HCT116 (cell line): ENCODE results near the gene HOXB3. TPM values are rescaled to one million over a fixed set of nuclear protein-coding genes. Genes with fewer than 3 reads are reported as not detected.

Experiments
- ATAC-seq: fragments of 200-7000 bp; cut with Tn5 transposase; 2 replicates; pipeline ENCODE4 v1.9.1; 2020; ENCODE audit warnings: mild to moderate bottlenecking, moderate library complexity
- BruUV-seq: library from RNA; stranded (reverse); fragments of 400-500 nt; replicated peaks from 2 replicates; lab custom pipeline; 2021; lab: Mats Ljungman, UMichigan
- CTCF ChIA-PET: fragments of 300-600 bp; sonication (Branson Sonifier 250); formaldehyde crosslinking; loops from one replicate; lab custom pipeline; 2021; ENCODE audit warnings: antibody characterized with exemption; lab: Charles Lee
- POLR2A ChIA-PET: fragments of 300-600, 350-600 bp; sonication (Branson Sonifier 250); formaldehyde crosslinking; loops from one replicate; lab custom pipeline; 2021; ENCODE audit warnings: antibody characterized with exemption; lab: Charles Lee
- RAD21 ChIA-PET, 2 experiments: fragments of 300-600 bp; sonication (Branson Sonifier 250); formaldehyde crosslinking; loops; one replicate each; lab custom pipeline; 2023; ENCODE audit warnings: low total read pairs in 2 of 2; ENCODE audit not compliant: uncharacterized antibody in 2 of 2, unreplicated experiment in 2 of 2, low non-redundant PET in 1 of 2; lab: Charles Lee
- DNase-seq: peaks from one replicate; pipeline ENCODE4 v3.0.0-alpha.2; 2010; ENCODE audit warnings: low read depth, low spot score
- H2AFZ ChIP-seq: fragments of 200-600 bp; shearing (Covaris generic), sonication (generic); 2 replicates; pipeline ENCODE4 v1.6.1; 2017; ENCODE audit warnings: low read depth, mixed run types, mixed read lengths, antibody characterized with exemption, low read length; ENCODE audit not compliant: poor library complexity, severe bottlenecking
- H3K27ac ChIP-seq: 2 replicates; pipeline ENCODE4 v1.5.1; 2012; ENCODE audit warnings: low read depth, low read length
- H3K27me3 ChIP-seq: fragments of 200-600 bp; sonication (generic); 2 replicates; pipeline ENCODE4 v1.6.1; 2016; ENCODE audit warnings: mixed run types, low read length, mixed read lengths; ENCODE audit not compliant: insufficient read depth
- H3K36me3 ChIP-seq, 2 experiments: fragments of 200-500 bp in 1 of 2; fragments of 200-600 bp in 1 of 2; sonication (Bioruptor generic) in 1 of 2; sonication (generic) in 1 of 2; 2 replicates each; pipeline versions ENCODE4 v1.5.1 to v1.6.1; 2014 to 2016; ENCODE audit warnings: low read length in 2 of 2, inconsistent platforms in 1 of 2, mixed read lengths in 1 of 2, mixed run types in 1 of 2; ENCODE audit not compliant: insufficient read depth in 2 of 2, control insufficient read depth in 1 of 2
- H3K4me1 ChIP-seq, 2 experiments: fragments of 200-600 bp in 1 of 2; sonication (generic) in 1 of 2; 2 replicates each; pipeline versions ENCODE4 v1.5.1 to v1.6.1; 2012 to 2017; ENCODE audit warnings: low read length in 2 of 2, inconsistent platforms in 1 of 2, mild to moderate bottlenecking in 1 of 2, mixed read lengths in 1 of 2, mixed run types in 1 of 2, moderate library complexity in 1 of 2; ENCODE audit not compliant: insufficient read depth in 2 of 2, control insufficient read depth in 1 of 2
- H3K4me2 ChIP-seq: fragments of 200-600 bp; sonication (generic); 2 replicates; pipeline ENCODE4 v1.6.1; 2017; ENCODE audit warnings: mixed run types, low read length, mixed read lengths
- H3K4me3 ChIP-seq, 2 experiments: fragments of 200-600 bp in 1 of 2; sonication (generic) in 1 of 2; replicated peaks in 1 of 2; 2 replicates each; pipeline ENCODE4 v1.5.1; 2011 to 2016; ENCODE audit warnings: low read length in 2 of 2, control low read depth in 1 of 2, low read depth in 1 of 2, mild to moderate bottlenecking in 1 of 2, mixed read lengths in 1 of 2, mixed run types in 1 of 2
- H3K79me2 ChIP-seq: fragments of 200-600 bp; sonication (generic); 2 replicates; pipeline ENCODE4 v1.6.1; 2017; ENCODE audit warnings: mild to moderate bottlenecking, mixed run types, low read length, moderate library complexity, mixed read lengths; ENCODE audit not compliant: insufficient read depth
- H3K9ac ChIP-seq: fragments of 200-600 bp; sonication (generic); 2 replicates; pipeline ENCODE4 v1.6.1; 2016; ENCODE audit warnings: low read length, mixed read lengths
- H3K9me2 ChIP-seq: fragments of 200-600 bp; sonication (generic), shearing (Covaris generic); 2 replicates; pipeline ENCODE4 v1.6.1; 2017; ENCODE audit warnings: mixed run types, mild to moderate bottlenecking, moderate library complexity; ENCODE audit not compliant: insufficient read depth
- H3K9me3 ChIP-seq, 2 experiments: fragments of 200-500 bp in 1 of 2; fragments of 200-600 bp in 1 of 2; sonication (Bioruptor generic) in 1 of 2; sonication (generic) in 1 of 2; 2 replicates each; pipeline ENCODE4 v1.6.1; 2014 to 2017; ENCODE audit warnings: low read length in 2 of 2, mixed read lengths in 2 of 2, inconsistent platforms in 1 of 2, low read depth in 1 of 2, mild to moderate bottlenecking in 1 of 2, mixed run types in 1 of 2, moderate library complexity in 1 of 2; ENCODE audit not compliant: control insufficient read depth in 1 of 2, insufficient read depth in 1 of 2
- H4K20me1 ChIP-seq: fragments of 200-600 bp; sonication (generic), shearing (Covaris generic); 2 replicates; pipeline ENCODE4 v1.6.1; 2017; ENCODE audit warnings: mixed run types, mild to moderate bottlenecking, moderate library complexity; ENCODE audit not compliant: insufficient read depth
- CBX3 ChIP-seq: IDR thresholded peaks from 2 replicates; pipeline ENCODE4 v1.6.1; 2012; ENCODE audit warnings: low read depth
- EGR1 ChIP-seq: IDR thresholded peaks from 2 replicates; pipeline ENCODE4 v1.6.1; 2012; ENCODE audit warnings: low read depth
- RAD21 ChIP-seq: IDR thresholded peaks from 2 replicates; pipeline ENCODE4 v1.6.1; 2012; ENCODE audit warnings: low read depth, mild to moderate bottlenecking
- SIN3A ChIP-seq: IDR thresholded peaks from 2 replicates; pipeline ENCODE4 v1.6.1; 2012; ENCODE audit warnings: low read depth
- SP1 ChIP-seq: IDR thresholded peaks from 2 replicates; pipeline ENCODE4 v1.6.1; 2012; ENCODE audit warnings: low read depth
- YY1 ChIP-seq: IDR thresholded peaks from 2 replicates; pipeline ENCODE4 v1.6.1; 2011; ENCODE audit warnings: low read length, low read depth, moderate library complexity, mild to moderate bottlenecking; ENCODE audit not compliant: insufficient replicate concordance; ENCODE audit errors: extremely low read depth
- ZFX ChIP-seq: fragments of 450-650 bp; IDR thresholded peaks from 2 replicates; pipeline ENCODE4 v1.6.1; 2017
- intact Hi-C: fragments of 100-400 bp; cut with micrococcal nuclease; formaldehyde crosslinking; loops from 2 replicates; pipeline ENCODE4 v1.10.0; 2022
- total RNA-seq: library from RNA; stranded (reverse); gene quantifications from one replicate; pipeline ENCODE4 v1.2.1, GENCODE V29; 2021; ENCODE audit not compliant: unreplicated experiment
- TF ChIP-seq, protein P1 (sequence below): IDR thresholded peaks from 2 replicates; pipeline ENCODE4 v1.6.1; 2012
- TF ChIP-seq, protein P2 (sequence below), 3 experiments: fragments of 200-600 bp in 1 of 3; sonication (generic) in 1 of 3; IDR thresholded peaks in 2 of 3; conservative IDR thresholded peaks in 1 of 3; 2 replicates each; pipeline ENCODE4 v1.5.1; 2012 to 2017; ENCODE audit warnings: low read depth in 2 of 3, low read length in 2 of 3, antibody characterized with exemption in 1 of 3, borderline replicate concordance in 1 of 3, control low read depth in 1 of 3, mild to moderate bottlenecking in 1 of 3, mixed read lengths in 1 of 3, mixed run types in 1 of 3, moderate library complexity in 1 of 3; ENCODE audit not compliant: insufficient read depth in 1 of 3

The HOXB3 gene
- total RNA-seq, 1 experiment from 2014 or later, result 19.8 TPM

DNA sequence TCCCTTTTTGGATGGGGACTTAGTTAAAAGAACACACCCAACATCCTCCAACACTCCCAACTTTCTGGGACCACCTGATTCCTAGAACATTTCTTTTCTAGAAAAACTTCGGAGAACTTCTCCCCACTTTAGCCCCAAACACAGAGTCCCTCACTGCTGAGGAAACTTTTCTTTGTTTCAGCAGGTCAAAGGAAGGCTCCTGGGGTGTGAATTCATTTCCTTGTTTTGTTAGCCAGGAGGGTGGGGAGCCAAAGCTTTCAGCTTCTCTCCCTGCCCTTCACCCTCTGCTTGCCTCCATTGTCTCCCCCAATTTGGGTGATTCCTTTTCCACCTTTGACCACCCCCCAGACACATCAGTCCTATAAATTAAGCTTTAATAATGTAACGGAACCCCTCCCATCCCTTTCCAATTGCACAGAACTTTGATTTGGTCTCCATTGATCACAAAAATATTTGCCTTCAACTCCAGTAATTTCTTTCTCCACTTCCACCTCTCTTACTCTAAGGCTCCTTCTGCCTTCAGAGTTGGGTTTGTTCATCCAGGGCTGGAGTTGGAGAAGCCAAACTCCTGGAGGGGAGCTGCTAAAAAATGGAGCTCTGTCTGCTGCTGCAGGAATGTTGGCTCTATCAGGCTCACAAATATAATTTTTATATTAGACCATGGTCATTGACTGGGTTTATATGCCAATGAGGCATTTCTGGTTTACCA, 22.2 kb downstream of the HOXB3 start:
- no peak for ATAC-seq
- Histone ChIP-seq H3K9me2 (no peaks in the 10 kb centered on the region), H3K36me3 (no peaks in the 10 kb centered on the region; a peak in 1 of 4 replicates), H3K27me3 (no peaks in the 10 kb centered on the region), H2AFZ (no peak overlapping the region), H3K4me3 (no peak overlapping the region), H3K4me2 (no peak overlapping the region), H3K79me2 (peaks cover 53% of the 10 kb centered on the region), H3K9me3 (no peaks in the 10 kb centered on the region), H4K20me1 (no peaks in the 10 kb centered on the region)
- CTCF ChIA-PET, result no interaction called here
- no TSS peak for BruUV-seq
- intact Hi-C loops, result no loop called here
- TF ChIP-seq SIN3A (no peak), CBX3 (no peak)
- TF ChIP-seq, all 23 proteins: peak for 0
- ChIA-PET POLR2A (no interaction called here), RAD21 (no interaction called here)
- Histone ChIP-seq H3K27ac (no peak overlapping the region), H3K4me1 (no peaks in the 10 kb centered on the region), H3K9ac (no peak overlapping the region)
- DNase-seq, result no peak

DNA sequence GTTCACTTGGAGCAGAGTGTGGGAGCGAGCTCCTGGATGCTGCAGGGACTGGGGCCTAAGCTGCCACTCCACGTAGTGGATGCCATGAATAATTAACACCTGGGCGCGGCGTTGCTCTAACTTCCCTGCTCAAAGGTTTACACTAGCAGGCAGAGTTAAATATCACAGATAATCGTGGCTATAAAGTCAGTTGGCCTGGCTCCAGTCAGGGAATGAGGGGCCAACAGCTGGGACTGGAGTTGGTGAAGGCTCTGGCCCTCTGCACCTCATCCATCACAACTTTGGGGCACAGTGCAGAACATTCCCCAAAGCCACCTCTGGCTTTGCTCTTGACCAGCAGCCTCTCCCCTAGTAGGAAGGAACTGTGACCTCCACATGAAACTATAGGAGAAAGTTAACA, 22.8 kb downstream of the HOXB3 start:
- POLR2A ChIA-PET, result no interaction called here
- RAD21 ChIA-PET, result no interaction called here
- intact Hi-C loops, result no loop called here

More for the DNA sequence above, 22.8 kb downstream of the HOXB3 start:
- Histone ChIP-seq H2AFZ (no peak overlapping the region), H3K27me3 (no peaks in the 10 kb centered on the region), H3K9me2 (no peaks in the 10 kb centered on the region), H3K27ac (no peak overlapping the region), H3K9me3 (no peaks in the 10 kb centered on the region), H4K20me1 (no peaks in the 10 kb centered on the region), H3K36me3 (no peaks in the 10 kb centered on the region; a peak in 1 of 4 replicates), H3K4me2 (no peak overlapping the region), H3K4me3 (no peak overlapping the region), H3K9ac (no peak overlapping the region), H3K4me1 (no peaks in the 10 kb centered on the region), H3K79me2 (peaks cover 51% of the 10 kb centered on the region)
- BruUV-seq, result no TSS peak
- CTCF ChIA-PET, result no interaction called here
- no peak for DNase-seq
- ATAC-seq, result no peak
- TF ChIP-seq, protein P1, sequence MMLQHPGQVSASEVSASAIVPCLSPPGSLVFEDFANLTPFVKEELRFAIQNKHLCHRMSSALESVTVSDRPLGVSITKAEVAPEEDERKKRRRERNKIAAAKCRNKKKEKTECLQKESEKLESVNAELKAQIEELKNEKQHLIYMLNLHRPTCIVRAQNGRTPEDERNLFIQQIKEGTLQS, result no peak
- TF ChIP-seq, protein P2, sequence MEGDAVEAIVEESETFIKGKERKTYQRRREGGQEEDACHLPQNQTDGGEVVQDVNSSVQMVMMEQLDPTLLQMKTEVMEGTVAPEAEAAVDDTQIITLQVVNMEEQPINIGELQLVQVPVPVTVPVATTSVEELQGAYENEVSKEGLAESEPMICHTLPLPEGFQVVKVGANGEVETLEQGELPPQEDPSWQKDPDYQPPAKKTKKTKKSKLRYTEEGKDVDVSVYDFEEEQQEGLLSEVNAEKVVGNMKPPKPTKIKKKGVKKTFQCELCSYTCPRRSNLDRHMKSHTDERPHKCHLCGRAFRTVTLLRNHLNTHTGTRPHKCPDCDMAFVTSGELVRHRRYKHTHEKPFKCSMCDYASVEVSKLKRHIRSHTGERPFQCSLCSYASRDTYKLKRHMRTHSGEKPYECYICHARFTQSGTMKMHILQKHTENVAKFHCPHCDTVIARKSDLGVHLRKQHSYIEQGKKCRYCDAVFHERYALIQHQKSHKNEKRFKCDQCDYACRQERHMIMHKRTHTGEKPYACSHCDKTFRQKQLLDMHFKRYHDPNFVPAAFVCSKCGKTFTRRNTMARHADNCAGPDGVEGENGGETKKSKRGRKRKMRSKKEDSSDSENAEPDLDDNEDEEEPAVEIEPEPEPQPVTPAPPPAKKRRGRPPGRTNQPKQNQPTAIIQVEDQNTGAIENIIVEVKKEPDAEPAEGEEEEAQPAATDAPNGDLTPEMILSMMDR (IDR thresholded peaks at IDR 0.05 in 2 of 3, conservative IDR thresholded peaks at IDR 0.05 in 1 of 3; ENCODE audit: borderline replicate concordance in 1 of 3, insufficient read depth in 1 of 3, low read depth in 2 of 3, low read length in 2 of 3), result no peak
- TF ChIP-seq EGR1, result no peak
- TF ChIP-seq RAD21, result no peak
- TF ChIP-seq SP1, result no peak
- TF ChIP-seq YY1, result no peak
- TF ChIP-seq ZFX, result no peak
